H1 (cell line): Measurements from ENCODE around the gene LOC128125822.

Experiments
- CBX8 ChIP-seq: fragments of 300-800, 300-1000 bp; sonication (generic); IDR thresholded peaks from 2 replicates; pipeline ENCODE4 v1.7.1; 2016; ENCODE audit warnings: low read depth, low read length, borderline replicate concordance
- CREB1 ChIP-seq: IDR thresholded peaks from 2 replicates; pipeline ENCODE4 v1.6.1; 2012; ENCODE audit warnings: inconsistent platforms
- EGR1 ChIP-seq: IDR thresholded peaks from 2 replicates; pipeline ENCODE4 v1.6.1; 2011; ENCODE audit warnings: low read depth, low read length, borderline replicate concordance
- EP300 ChIP-seq, 2 experiments: IDR thresholded peaks; 1 replicate in 1 of 2; 2 replicates in 1 of 2; pipeline ENCODE4 v1.6.1; 2011 to 2012; ENCODE audit warnings: low read depth in 2 of 2, low read length in 2 of 2, mild to moderate bottlenecking in 2 of 2, borderline replicate concordance in 1 of 2, inconsistent platforms in 1 of 2, moderate library complexity in 1 of 2
- FOSL1 ChIP-seq: IDR thresholded peaks from 2 replicates; pipeline ENCODE4 v1.6.1; 2011; ENCODE audit warnings: mild to moderate bottlenecking, low read depth, low read length, moderate library complexity; ENCODE audit not compliant: insufficient read depth
- HDAC2 ChIP-seq, 2 experiments: fragments of 300-600 bp in 1 of 2; sonication (generic) in 1 of 2; IDR thresholded peaks; 2 replicates each; pipeline ENCODE4 v1.6.1; 2011 to 2012; ENCODE audit warnings: low read depth in 2 of 2, low read length in 2 of 2, mild to moderate bottlenecking in 2 of 2, moderate library complexity in 2 of 2, borderline replicate concordance in 1 of 2, inconsistent platforms in 1 of 2
- PHF8 ChIP-seq: fragments of 200-600 bp; sonication (generic); conservative IDR thresholded peaks from 2 replicates; pipeline ENCODE4 v1.7.1; 2012; ENCODE audit warnings: low read depth, mild to moderate bottlenecking, inconsistent platforms, low read length, moderate library complexity
- RBBP5 ChIP-seq: IDR thresholded peaks from 2 replicates; pipeline ENCODE4 v1.7.1; 2012; ENCODE audit warnings: low read depth, mild to moderate bottlenecking, inconsistent platforms, low read length, moderate library complexity, borderline replicate concordance
- SAP30 ChIP-seq: fragments of 300-600 bp; sonication (generic); IDR thresholded peaks from 2 replicates; pipeline ENCODE4 v1.7.1; 2012; ENCODE audit warnings: low read length, moderate library complexity, mild to moderate bottlenecking, inconsistent platforms; ENCODE audit not compliant: insufficient read depth, insufficient replicate concordance
- SIX5 ChIP-seq: IDR thresholded peaks from 2 replicates; pipeline ENCODE4 v1.6.1; 2011; ENCODE audit warnings: mild to moderate bottlenecking, low read depth, low read length
- TF ChIP-seq, protein P1 (sequence below): fragments of 300-600 bp; sonication (generic); IDR thresholded peaks from 2 replicates; pipeline ENCODE4 v1.7.1; 2012; ENCODE audit warnings: low read length, moderate library complexity, mild to moderate bottlenecking, inconsistent platforms; ENCODE audit not compliant: insufficient replicate concordance

The LOC128125822 gene

DNA sequence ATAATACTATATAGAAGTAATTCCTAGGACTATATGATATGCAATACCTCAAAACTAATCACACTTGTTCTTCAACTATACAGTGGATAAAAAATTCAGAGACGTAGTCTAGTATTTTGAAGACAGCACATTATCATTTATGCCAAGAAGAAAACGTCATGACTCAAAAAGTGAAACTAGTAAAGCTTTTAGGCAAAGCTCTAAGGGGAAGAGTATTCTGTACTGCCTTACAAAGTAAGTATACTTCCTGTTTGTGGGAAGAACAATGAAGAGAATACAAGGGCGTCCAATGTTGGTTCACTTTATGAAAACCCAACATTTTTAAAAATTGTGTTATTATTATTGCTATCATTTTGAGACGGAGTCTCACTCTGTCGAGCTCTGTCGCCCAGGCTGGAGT lies 27.9 kb downstream of the LOC128125822 start (continued):
- TF ChIP-seq, protein P1, sequence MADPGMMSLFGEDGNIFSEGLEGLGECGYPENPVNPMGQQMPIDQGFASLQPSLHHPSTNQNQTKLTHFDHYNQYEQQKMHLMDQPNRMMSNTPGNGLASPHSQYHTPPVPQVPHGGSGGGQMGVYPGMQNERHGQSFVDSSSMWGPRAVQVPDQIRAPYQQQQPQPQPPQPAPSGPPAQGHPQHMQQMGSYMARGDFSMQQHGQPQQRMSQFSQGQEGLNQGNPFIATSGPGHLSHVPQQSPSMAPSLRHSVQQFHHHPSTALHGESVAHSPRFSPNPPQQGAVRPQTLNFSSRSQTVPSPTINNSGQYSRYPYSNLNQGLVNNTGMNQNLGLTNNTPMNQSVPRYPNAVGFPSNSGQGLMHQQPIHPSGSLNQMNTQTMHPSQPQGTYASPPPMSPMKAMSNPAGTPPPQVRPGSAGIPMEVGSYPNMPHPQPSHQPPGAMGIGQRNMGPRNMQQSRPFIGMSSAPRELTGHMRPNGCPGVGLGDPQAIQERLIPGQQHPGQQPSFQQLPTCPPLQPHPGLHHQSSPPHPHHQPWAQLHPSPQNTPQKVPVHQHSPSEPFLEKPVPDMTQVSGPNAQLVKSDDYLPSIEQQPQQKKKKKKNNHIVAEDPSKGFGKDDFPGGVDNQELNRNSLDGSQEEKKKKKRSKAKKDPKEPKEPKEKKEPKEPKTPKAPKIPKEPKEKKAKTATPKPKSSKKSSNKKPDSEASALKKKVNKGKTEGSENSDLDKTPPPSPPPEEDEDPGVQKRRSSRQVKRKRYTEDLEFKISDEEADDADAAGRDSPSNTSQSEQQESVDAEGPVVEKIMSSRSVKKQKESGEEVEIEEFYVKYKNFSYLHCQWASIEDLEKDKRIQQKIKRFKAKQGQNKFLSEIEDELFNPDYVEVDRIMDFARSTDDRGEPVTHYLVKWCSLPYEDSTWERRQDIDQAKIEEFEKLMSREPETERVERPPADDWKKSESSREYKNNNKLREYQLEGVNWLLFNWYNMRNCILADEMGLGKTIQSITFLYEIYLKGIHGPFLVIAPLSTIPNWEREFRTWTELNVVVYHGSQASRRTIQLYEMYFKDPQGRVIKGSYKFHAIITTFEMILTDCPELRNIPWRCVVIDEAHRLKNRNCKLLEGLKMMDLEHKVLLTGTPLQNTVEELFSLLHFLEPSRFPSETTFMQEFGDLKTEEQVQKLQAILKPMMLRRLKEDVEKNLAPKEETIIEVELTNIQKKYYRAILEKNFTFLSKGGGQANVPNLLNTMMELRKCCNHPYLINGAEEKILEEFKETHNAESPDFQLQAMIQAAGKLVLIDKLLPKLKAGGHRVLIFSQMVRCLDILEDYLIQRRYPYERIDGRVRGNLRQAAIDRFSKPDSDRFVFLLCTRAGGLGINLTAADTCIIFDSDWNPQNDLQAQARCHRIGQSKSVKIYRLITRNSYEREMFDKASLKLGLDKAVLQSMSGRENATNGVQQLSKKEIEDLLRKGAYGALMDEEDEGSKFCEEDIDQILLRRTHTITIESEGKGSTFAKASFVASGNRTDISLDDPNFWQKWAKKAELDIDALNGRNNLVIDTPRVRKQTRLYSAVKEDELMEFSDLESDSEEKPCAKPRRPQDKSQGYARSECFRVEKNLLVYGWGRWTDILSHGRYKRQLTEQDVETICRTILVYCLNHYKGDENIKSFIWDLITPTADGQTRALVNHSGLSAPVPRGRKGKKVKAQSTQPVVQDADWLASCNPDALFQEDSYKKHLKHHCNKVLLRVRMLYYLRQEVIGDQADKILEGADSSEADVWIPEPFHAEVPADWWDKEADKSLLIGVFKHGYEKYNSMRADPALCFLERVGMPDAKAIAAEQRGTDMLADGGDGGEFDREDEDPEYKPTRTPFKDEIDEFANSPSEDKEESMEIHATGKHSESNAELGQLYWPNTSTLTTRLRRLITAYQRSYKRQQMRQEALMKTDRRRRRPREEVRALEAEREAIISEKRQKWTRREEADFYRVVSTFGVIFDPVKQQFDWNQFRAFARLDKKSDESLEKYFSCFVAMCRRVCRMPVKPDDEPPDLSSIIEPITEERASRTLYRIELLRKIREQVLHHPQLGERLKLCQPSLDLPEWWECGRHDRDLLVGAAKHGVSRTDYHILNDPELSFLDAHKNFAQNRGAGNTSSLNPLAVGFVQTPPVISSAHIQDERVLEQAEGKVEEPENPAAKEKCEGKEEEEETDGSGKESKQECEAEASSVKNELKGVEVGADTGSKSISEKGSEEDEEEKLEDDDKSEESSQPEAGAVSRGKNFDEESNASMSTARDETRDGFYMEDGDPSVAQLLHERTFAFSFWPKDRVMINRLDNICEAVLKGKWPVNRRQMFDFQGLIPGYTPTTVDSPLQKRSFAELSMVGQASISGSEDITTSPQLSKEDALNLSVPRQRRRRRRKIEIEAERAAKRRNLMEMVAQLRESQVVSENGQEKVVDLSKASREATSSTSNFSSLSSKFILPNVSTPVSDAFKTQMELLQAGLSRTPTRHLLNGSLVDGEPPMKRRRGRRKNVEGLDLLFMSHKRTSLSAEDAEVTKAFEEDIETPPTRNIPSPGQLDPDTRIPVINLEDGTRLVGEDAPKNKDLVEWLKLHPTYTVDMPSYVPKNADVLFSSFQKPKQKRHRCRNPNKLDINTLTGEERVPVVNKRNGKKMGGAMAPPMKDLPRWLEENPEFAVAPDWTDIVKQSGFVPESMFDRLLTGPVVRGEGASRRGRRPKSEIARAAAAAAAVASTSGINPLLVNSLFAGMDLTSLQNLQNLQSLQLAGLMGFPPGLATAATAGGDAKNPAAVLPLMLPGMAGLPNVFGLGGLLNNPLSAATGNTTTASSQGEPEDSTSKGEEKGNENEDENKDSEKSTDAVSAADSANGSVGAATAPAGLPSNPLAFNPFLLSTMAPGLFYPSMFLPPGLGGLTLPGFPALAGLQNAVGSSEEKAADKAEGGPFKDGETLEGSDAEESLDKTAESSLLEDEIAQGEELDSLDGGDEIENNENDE: no peak
- TF ChIP-seq PHF8 (no peak), SIX5 (no peak), EGR1 (no peak), CREB1 (no peak), CBX8 (no peak), SAP30 (no peak), HDAC2 (IDR thresholded peaks at IDR 0.05; ENCODE audit: borderline replicate concordance in 1 of 2, low read depth in 2 of 2, low read length in 2 of 2) (no peak), FOSL1 (no peak), EP300 (IDR thresholded peaks at IDR 0.05; ENCODE audit: borderline replicate concordance in 1 of 2, low read depth in 2 of 2, low read length in 2 of 2) (no peak), RBBP5 (no peak)
